ENCODE data around the gene RFX8.
"Not testable (repeated sequence)": the region's sequence is repeated elsewhere in the genome, so short reads cannot be mapped to it uniquely, and the experiment has no call there.

The RFX8 gene

GRCh38 chr2:101464841-101465240, 10.1 kb downstream of the RFX8 start:
- Histone ChIP-seq H3K4me2 (ENCODE audit: low read length) (no peak overlapping the region), H3K4me3 (ENCODE audit: low read depth, low read length) (no peak overlapping the region), H3K27me3 (ENCODE audit: control insufficient read depth, insufficient read depth, low read length) (no peaks in the 10 kb centered on the region), H3K36me3 (ENCODE audit: control insufficient read depth, insufficient read depth, low read length) (no peaks in the 10 kb centered on the region), H3K9ac (no peak overlapping the region), H3K27ac (peak overlapping the region; percentile 24), H3K79me2 (no peaks in the 10 kb centered on the region), H3K9me3 (ENCODE audit: control insufficient read depth, low read length) (no peaks in the 10 kb centered on the region), H3K4me1 (no peaks in the 10 kb centered on the region), H2AFZ (no peak overlapping the region)
- no peak for TF ChIP-seq CTCF (IDR thresholded peaks at IDR 0.05)

- no peak overlapping the region for H3K4me2 ChIP-seq (ENCODE audit: low read length)
- no peaks in the 10 kb centered on the region for H3K79me2 ChIP-seq
- H3K36me3 ChIP-seq (ENCODE audit: control insufficient read depth, insufficient read depth, low read length) = no peaks in the 10 kb centered on the region
- H3K27me3 ChIP-seq (ENCODE audit: control insufficient read depth, insufficient read depth, low read length) = no peaks in the 10 kb centered on the region
- no peaks in the 10 kb centered on the region for H3K4me1 ChIP-seq
- TF ChIP-seq CTCF (IDR thresholded peaks at IDR 0.05) = no peak
- H3K9ac ChIP-seq = no peak overlapping the region
- H3K27ac ChIP-seq = peak overlapping the region; percentile 47
- H3K4me3 ChIP-seq (ENCODE audit: low read depth, low read length) = no peak overlapping the region
- no peak overlapping the region for H2AFZ ChIP-seq
- H3K9me3 ChIP-seq (ENCODE audit: control insufficient read depth, low read length) = no peaks in the 10 kb centered on the region
Measured at GRCh38 chr2:101463911-101464641, 10.8 kb downstream of the RFX8 start.

GRCh38 chr2:101463421-101463820, 11.5 kb downstream of the RFX8 start:
- no peak overlapping the region for H2AFZ ChIP-seq
- H3K4me1 ChIP-seq = no peaks in the 10 kb centered on the region
- H3K27ac ChIP-seq = peak overlapping the region; percentile 47
- no peak overlapping the region for H3K4me2 ChIP-seq (ENCODE audit: low read length)
- TF ChIP-seq CTCF (IDR thresholded peaks at IDR 0.05) = no peak
- H3K36me3 ChIP-seq (ENCODE audit: control insufficient read depth, insufficient read depth, low read length) = no peaks in the 10 kb centered on the region
- H3K9ac ChIP-seq = no peak overlapping the region
- H3K27me3 ChIP-seq (ENCODE audit: control insufficient read depth, insufficient read depth, low read length) = no peaks in the 10 kb centered on the region
- H3K79me2 ChIP-seq = no peaks in the 10 kb centered on the region
- no peaks in the 10 kb centered on the region for H3K9me3 ChIP-seq (ENCODE audit: control insufficient read depth, low read length)
- no peak overlapping the region for H3K4me3 ChIP-seq (ENCODE audit: low read depth, low read length)

- no peaks in the 10 kb centered on the region for H3K79me2 ChIP-seq
- H3K9me3 ChIP-seq (ENCODE audit: control insufficient read depth, low read length) = no peaks in the 10 kb centered on the region
- H3K4me1 ChIP-seq = no peaks in the 10 kb centered on the region
- H3K27me3 ChIP-seq (ENCODE audit: control insufficient read depth, insufficient read depth, low read length) = no peaks in the 10 kb centered on the region
- H3K36me3 ChIP-seq (ENCODE audit: control insufficient read depth, insufficient read depth, low read length) = no peaks in the 10 kb centered on the region
- H2AFZ ChIP-seq = no peak overlapping the region
- no peak overlapping the region for H3K9ac ChIP-seq
- H3K4me3 ChIP-seq (ENCODE audit: low read depth, low read length) = no peak overlapping the region
- H3K4me2 ChIP-seq (ENCODE audit: low read length) = no peak overlapping the region
- TF ChIP-seq CTCF (IDR thresholded peaks at IDR 0.05) = no peak
- H3K27ac ChIP-seq = no peak overlapping the region
Measured at GRCh38 chr2:101461381-101461780, 13.5 kb downstream of the RFX8 start.

- H3K4me2 ChIP-seq (ENCODE audit: low read length); H3K9ac ChIP-seq; H3K79me2 ChIP-seq; H3K27ac ChIP-seq; H2AFZ ChIP-seq; H3K27me3 ChIP-seq (ENCODE audit: control insufficient read depth, insufficient read depth, low read length); H3K36me3 ChIP-seq (ENCODE audit: control insufficient read depth, insufficient read depth, low read length); H3K4me1 ChIP-seq; H3K4me3 ChIP-seq (ENCODE audit: low read depth, low read length); H3K9me3 ChIP-seq (ENCODE audit: control insufficient read depth, low read length): not testable (repeated sequence)
Measured at GRCh38 chr2:101454408-101454807, 20.5 kb downstream of the RFX8 start.

All from parathyroid adenoma (tissue), 2 donors.